Activated effector memory CD4-positive, alpha-beta T cell treated with anti-CD3 and anti-CD28 coated beads, Interleukin-2, amount 50 U/mL, for 16 hours (primary cell): ENCODE data around the gene KLF7.

Experiments
- DNase-seq: peaks from one replicate; pipeline ENCODE4 v3.0.0-alpha.2; 2020

Gene KLF7

GRCh38 chr2:207166349-207167098 lies 776 bp upstream of the KLF7 start:
- peak; percentile 88 for DNase-seq

GRCh38 chr2:207166039-207166348 lies 246 bp upstream of the KLF7 start:
- peak; percentile 98 for DNase-seq

GRCh38 chr2:207164006-207164831 lies 1.5 kb downstream of the KLF7 start:
- peak; percentile 73 for DNase-seq

GRCh38 chr2:207163756-207164005 lies 2.1 kb downstream of the KLF7 start:
- DNase-seq: no peak

- peak; percentile 70 for DNase-seq
Measured at GRCh38 chr2:207163053-207163755, 2.5 kb downstream of the KLF7 start.

GRCh38 chr2:207162316-207162715 lies 3.4 kb downstream of the KLF7 start:
- no peak for DNase-seq

GRCh38 chr2:207161247-207162123 lies 4.3 kb downstream of the KLF7 start:
- DNase-seq: no peak

GRCh38 chr2:207160115-207160514 lies 5.6 kb downstream of the KLF7 start:
- no peak for DNase-seq

- DNase-seq: no peak
Measured at GRCh38 chr2:207159002-207159401, 6.7 kb downstream of the KLF7 start.

GRCh38 chr2:207157731-207158130 lies 8.0 kb downstream of the KLF7 start:
- no peak for DNase-seq

GRCh38 chr2:207157162-207157481 lies 8.6 kb downstream of the KLF7 start:
- DNase-seq: no peak

- no peak for DNase-seq
Measured at GRCh38 chr2:207156451-207157161, 9.1 kb downstream of the KLF7 start.

GRCh38 chr2:207155516-207156444 lies 10.0 kb downstream of the KLF7 start:
- no peak for DNase-seq

GRCh38 chr2:207154556-207155510 lies 10.9 kb downstream of the KLF7 start:
- DNase-seq: no peak

- DNase-seq: no peak
Measured at GRCh38 chr2:207153266-207153975, 12.3 kb downstream of the KLF7 start.

GRCh38 chr2:207151048-207151447 lies 14.7 kb downstream of the KLF7 start:
- no peak for DNase-seq

- no peak for DNase-seq
Measured at GRCh38 chr2:207150284-207150683, 15.5 kb downstream of the KLF7 start.

GRCh38 chr2:207149249-207150213 lies 16.2 kb downstream of the KLF7 start:
- DNase-seq: no peak
